GM23248 (cell line): ENCODE measurements around the gene CPNE4. TPM values are rescaled to one million over a fixed set of nuclear protein-coding genes. Genes with fewer than 3 reads are reported as not detected.
A peak's percentile ranks its signal among the peaks of the same experiment; 100 is the strongest.

Experiments used
- DNase-seq: peaks from one replicate; pipeline ENCODE4 v3.0.0-alpha.2; 2015
- H2AFZ ChIP-seq: fragments of 200-600 bp; sonication (generic); 2 replicates; pipeline ENCODE4 v1.6.1; 2016; ENCODE audit warnings: antibody characterized with exemption
- H3F3A ChIP-seq: fragments of 200-600 bp; sonication (generic); 2 replicates; pipeline ENCODE4 v1.6.1; 2016; ENCODE audit warnings: mild to moderate bottlenecking, antibody characterized with exemption, mixed run types; ENCODE audit not compliant: insufficient read depth
- H3K27ac ChIP-seq: fragments of 200-600 bp; sonication (generic); 2 replicates; pipeline ENCODE4 v1.5.1; 2016; ENCODE audit warnings: mild to moderate bottlenecking
- H3K27me3 ChIP-seq: fragments of 200-600 bp; sonication (generic); replicated peaks from 2 replicates; pipeline ENCODE4 v1.6.1; 2016; ENCODE audit warnings: mild to moderate bottlenecking; ENCODE audit not compliant: insufficient read depth
- H3K36me3 ChIP-seq: fragments of 200-600 bp; sonication (generic); 2 replicates; pipeline ENCODE4 v1.6.1; 2016; ENCODE audit warnings: low read depth, mild to moderate bottlenecking
- H3K4me1 ChIP-seq: fragments of 200-600 bp; sonication (generic); 2 replicates; pipeline ENCODE4 v1.6.1; 2016; ENCODE audit warnings: mild to moderate bottlenecking; ENCODE audit not compliant: insufficient read depth
- H3K4me2 ChIP-seq: fragments of 200-600 bp; sonication (generic); one replicate; pipeline ENCODE4 v1.6.1; 2016; ENCODE audit warnings: mild to moderate bottlenecking; ENCODE audit not compliant: unreplicated experiment
- H3K4me3 ChIP-seq: fragments of 200-600 bp; sonication (generic); 2 replicates; pipeline ENCODE4 v1.5.1; 2016; ENCODE audit warnings: mild to moderate bottlenecking
- H3K79me2 ChIP-seq: fragments of 200-600 bp; sonication (generic); 2 replicates; pipeline ENCODE4 v1.6.1; 2016; ENCODE audit warnings: mild to moderate bottlenecking; ENCODE audit not compliant: insufficient read depth
- H3K9ac ChIP-seq: fragments of 200-600 bp; sonication (generic); 2 replicates; pipeline ENCODE4 v1.6.1; 2016; ENCODE audit warnings: mild to moderate bottlenecking
- H3K9me2 ChIP-seq: fragments of 200-600 bp; sonication (generic); 2 replicates; pipeline ENCODE4 v1.6.1; 2016; ENCODE audit warnings: mixed run types, mild to moderate bottlenecking, moderate library complexity; ENCODE audit not compliant: insufficient read depth
- H3K9me3 ChIP-seq: fragments of 200-600 bp; sonication (generic); one replicate; pipeline ENCODE4 v1.6.1; 2017; ENCODE audit warnings: low read depth
- H4K20me1 ChIP-seq: fragments of 200-600 bp; sonication (generic); 2 replicates; pipeline ENCODE4 v1.6.0; 2016; ENCODE audit not compliant: insufficient read depth
- EZH2 ChIP-seq: fragments of 200-600 bp; sonication (generic); IDR thresholded peaks from 2 replicates; pipeline ENCODE4 v1.6.1; 2018; ENCODE audit warnings: antibody characterized with exemption, mild to moderate bottlenecking; ENCODE audit not compliant: insufficient read depth, poor library complexity, severe bottlenecking
- EZH2phosphoT487 ChIP-seq: fragments of 200-600 bp; sonication (generic); IDR thresholded peaks from 2 replicates; pipeline ENCODE4 v1.6.1; 2018; ENCODE audit warnings: antibody characterized with exemption, moderate library complexity, mild to moderate bottlenecking, low read depth; ENCODE audit not compliant: insufficient read depth
- WGBS, 2 experiments: methylation state at CpG; one replicate each; pipeline ENCODE4 v1.1.6; 2015 to 2017; ENCODE audit warnings: low lambda C conversion rate in 2 of 2, low coverage in 1 of 2; ENCODE audit errors: missing lambda C conversion rate in 2 of 2; 5-methylcytosine and 5-hydroxymethylcytosine counted together
- in situ Hi-C: fragments of 300-500 bp; cut with MboI; formaldehyde crosslinking; loops from 2 replicates; pipeline ENCODE4 v1.15.0; 2020
- polyA plus RNA-seq: library from polyadenylated mRNA; unstranded; fragments of >200 nt; fragmentation: Nextera tagmentation; extraction: Ambion mirVana; gene quantifications from 2 replicates; pipeline ENCODE4 v1.2.1, GENCODE V29; 2016
- total RNA-seq: library from RNA; depleted of rRNA; stranded (reverse); fragments of >200 nt; shearing (Covaris generic); gene quantifications from 2 replicates; pipeline ENCODE4 v1.2.3, GENCODE V29; 2014

The CPNE4 gene
- total and polyA plus RNA-seq, 2 experiments from 2014 or later, result 0.11 to 0.44 TPM

DNA sequence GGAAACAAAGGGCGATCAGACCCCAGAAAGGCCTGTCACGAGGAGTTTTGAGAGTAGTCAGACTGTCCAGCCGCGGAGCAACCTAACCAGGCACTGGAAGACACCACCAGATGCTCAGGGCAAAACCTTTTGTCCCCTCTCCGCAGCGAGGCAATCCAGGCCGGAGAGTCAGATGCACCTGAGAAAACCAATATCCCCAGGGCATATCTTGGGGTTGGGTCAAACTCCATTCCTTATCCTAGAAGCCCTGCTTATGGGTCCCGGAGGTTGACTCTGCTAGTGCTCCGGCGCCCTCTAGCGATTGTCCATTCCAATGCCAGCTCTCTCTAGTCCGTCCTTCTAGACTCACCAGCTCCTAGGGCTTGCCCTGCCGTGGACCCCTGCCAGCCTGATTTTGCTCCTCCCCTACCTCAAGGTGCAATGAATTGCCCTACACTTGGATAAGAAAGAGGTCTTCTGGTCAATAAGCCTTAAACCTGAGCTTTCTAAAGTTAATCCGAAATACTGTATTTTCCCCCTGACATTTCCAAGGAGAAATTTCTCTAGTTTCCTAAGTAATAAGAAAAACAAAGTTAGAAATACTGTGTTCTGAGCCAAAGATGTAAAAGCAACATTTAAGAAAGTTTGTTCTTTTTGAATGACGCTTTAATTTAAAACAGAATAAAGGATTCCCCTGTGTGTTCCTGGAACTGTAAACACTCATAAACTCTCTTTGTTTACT lies 5.5 kb downstream of the CPNE4 start:
- no peaks in the 10 kb centered on the region for H3F3A ChIP-seq
- peaks cover 12% of the 10 kb centered on the region for H3K27me3 ChIP-seq
- H3K36me3 ChIP-seq, result no peaks in the 10 kb centered on the region
- no peaks in the 10 kb centered on the region for H3K9me2 ChIP-seq
- no peaks in the 10 kb centered on the region for H3K79me2 ChIP-seq
- no peak overlapping the region for H3K27ac ChIP-seq
- no peaks in the 10 kb centered on the region for H4K20me1 ChIP-seq
- H3K4me1 ChIP-seq, result peaks cover 9% of the 10 kb centered on the region; the same call in 1 of the 2 replicates
- peak; percentile 88 for DNase-seq
- peak overlapping the region; percentile 4 for H3K4me2 ChIP-seq
- no peaks in the 10 kb centered on the region for H3K9me3 ChIP-seq
- no peak overlapping the region for H3K9ac ChIP-seq
- no peak overlapping the region for H3K4me3 ChIP-seq
- H2AFZ ChIP-seq, result no peak overlapping the region
- TF ChIP-seq EZH2phosphoT487, result no peak
- no peak for TF ChIP-seq EZH2
- in situ Hi-C loops, result no loop called here
- 25% methylated on average over 14 to 15 of the region's 15 CpGs for WGBS, 2 experiments

DNA sequence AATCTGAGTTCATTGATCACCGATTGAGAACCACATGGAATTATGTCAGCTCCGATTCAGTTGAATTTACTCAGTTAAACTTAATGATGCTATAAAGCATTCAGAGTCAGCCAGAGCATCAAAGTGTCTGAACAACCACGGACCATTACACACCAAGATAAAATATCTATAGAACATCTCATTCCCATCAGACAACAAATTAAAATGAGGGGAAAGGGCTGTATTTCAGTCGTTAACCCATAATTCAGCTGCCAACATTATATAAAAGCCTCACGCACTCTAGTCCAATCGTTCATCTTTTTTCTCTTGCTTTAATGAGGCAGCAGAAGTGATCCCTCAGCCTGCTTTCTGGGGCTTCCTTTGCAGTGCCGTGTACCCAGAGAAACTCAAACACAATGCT lies 11.9 kb downstream of the CPNE4 start:
- Histone ChIP-seq H3K4me1 (no peaks in the 10 kb centered on the region), H3K36me3 (no peaks in the 10 kb centered on the region), H3K27me3 (peaks cover 24% of the 10 kb centered on the region), H3F3A (no peaks in the 10 kb centered on the region), H3K27ac (no peak overlapping the region), H4K20me1 (no peaks in the 10 kb centered on the region), H3K4me2 (no peak overlapping the region), H3K9ac (no peak overlapping the region), H2AFZ (no peak overlapping the region), H3K9me3 (no peaks in the 10 kb centered on the region), H3K79me2 (no peaks in the 10 kb centered on the region), H3K4me3 (no peak overlapping the region), H3K9me2 (no peaks in the 10 kb centered on the region)
- 48 to 52% methylated on average over 7 of the region's 7 CpGs for WGBS, 2 experiments
- in situ Hi-C loops, result loop anchor here (25.0 kb wide), 2 partner anchors 486 to 986 kb away; partner anchors contain the start of genes ASTE1 and NEK11
- no peak for DNase-seq
- TF ChIP-seq EZH2 (no peak), EZH2phosphoT487 (no peak)

DNA sequence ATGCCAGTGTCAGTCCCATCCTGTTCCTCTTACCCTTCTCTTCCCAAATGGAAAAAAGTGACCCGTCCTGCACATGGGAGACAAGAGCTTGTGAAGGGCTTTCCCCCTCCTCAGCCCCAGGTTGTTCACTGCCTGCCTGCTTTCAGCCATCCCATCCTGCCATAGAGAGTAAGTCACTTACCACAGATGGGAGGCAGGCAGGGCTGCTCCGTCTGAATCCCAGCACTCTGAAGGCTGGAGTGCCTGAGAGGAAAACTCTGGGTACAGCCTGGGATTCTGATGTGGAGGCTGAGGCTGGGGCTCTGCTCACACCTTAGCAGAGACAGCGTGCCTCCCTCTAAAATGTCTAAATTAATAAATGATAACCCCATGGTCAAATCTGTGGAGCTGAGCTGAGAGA lies 14.8 kb downstream of the CPNE4 start:
- DNase-seq, result no peak
- Histone ChIP-seq H3K4me2 (no peak overlapping the region), H3K9me2 (no peaks in the 10 kb centered on the region), H3K9me3 (no peaks in the 10 kb centered on the region), H3K79me2 (no peaks in the 10 kb centered on the region), H3K4me1 (no peaks in the 10 kb centered on the region), H2AFZ (no peak overlapping the region), H3K36me3 (no peaks in the 10 kb centered on the region), H3K27me3 (peaks cover 24% of the 10 kb centered on the region), H3K27ac (no peak overlapping the region), H3K9ac (no peak overlapping the region), H3K4me3 (no peak overlapping the region), H3F3A (no peaks in the 10 kb centered on the region), H4K20me1 (no peaks in the 10 kb centered on the region)
- TF ChIP-seq EZH2, result no peak
- no peak for TF ChIP-seq EZH2phosphoT487
- WGBS, 2 experiments, result 17 to 31% methylated on average over 3 of the region's 3 CpGs
- in situ Hi-C loops, result loop anchor here (25.0 kb wide), 2 partner anchors 483 to 983 kb away; partner anchors contain the start of genes ASTE1 and NEK11

DNA sequence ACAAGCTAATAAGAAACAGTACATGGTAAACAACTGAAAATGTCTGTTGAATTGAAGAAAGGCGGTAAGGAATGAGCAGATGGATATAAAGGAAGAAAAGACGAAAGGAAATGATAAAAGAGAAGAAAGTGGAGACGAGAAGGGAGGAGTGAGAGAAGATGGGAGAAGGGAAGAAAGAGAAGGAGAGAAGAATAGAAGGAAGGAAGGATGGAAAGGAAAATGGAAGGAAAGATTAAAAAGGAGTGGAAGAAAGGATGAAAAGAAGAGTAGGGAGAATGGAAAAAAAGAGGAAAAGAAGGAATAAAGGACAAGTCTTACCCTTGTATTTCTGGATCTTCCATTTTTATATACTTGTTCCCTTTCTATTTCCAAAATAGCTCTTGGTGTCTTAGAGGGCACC lies 17.7 kb downstream of the CPNE4 start:
- WGBS, 2 experiments, result 60 to 76% methylated on average over 3 of the region's 3 CpGs
- DNase-seq, result no peak
- in situ Hi-C loops, result loop anchor here (25.0 kb wide), 2 partner anchors 480 to 980 kb away; partner anchors contain the start of genes ASTE1 and NEK11

More for the DNA sequence above, 17.7 kb downstream of the CPNE4 start:
- no peaks in the 10 kb centered on the region for H3K9me3 ChIP-seq
- no peaks in the 10 kb centered on the region for H3F3A ChIP-seq
- no peak overlapping the region for H3K4me2 ChIP-seq
- peaks cover 19% of the 10 kb centered on the region for H3K27me3 ChIP-seq
- no peaks in the 10 kb centered on the region for H3K79me2 ChIP-seq
- H2AFZ ChIP-seq, result no peak overlapping the region
- no peak overlapping the region for H3K9ac ChIP-seq
- H3K4me1 ChIP-seq, result no peaks in the 10 kb centered on the region
- no peaks in the 10 kb centered on the region for H3K9me2 ChIP-seq
- no peaks in the 10 kb centered on the region for H4K20me1 ChIP-seq
- H3K36me3 ChIP-seq, result no peaks in the 10 kb centered on the region
- H3K27ac ChIP-seq, result no peak overlapping the region
- TF ChIP-seq EZH2phosphoT487 (no peak), EZH2 (no peak)
- no peak overlapping the region for H3K4me3 ChIP-seq
